GM12878 (cell line): ENCODE measurements around the gene CEP135. TPM values are rescaled to one million over a fixed set of nuclear protein-coding genes. Genes with fewer than 3 reads are reported as not detected.

ENCODE experiments used
- ATAC-seq: fragments of 200-7000 bp; cut with Tn5 transposase; 3 replicates; pipeline ENCODE4 v1.9.1; 2020; ENCODE audit warnings: mild to moderate bottlenecking, moderate library complexity
- BruUV-seq: library from RNA; stranded (reverse); fragments of 400-500 nt; replicated peaks from 2 replicates; lab custom pipeline; 2021; lab: Mats Ljungman, UMichigan
- CTCF ChIA-PET: fragments of 300-600 bp; sonication (Branson Sonifier 250); formaldehyde crosslinking; extraction: SDS; loops from one replicate; lab custom pipeline; 2021; ENCODE audit warnings: inconsistent platforms; lab: Yijun Ruan, JAX
- POLR2A ChIA-PET: fragments of 350-600 bp; formaldehyde crosslinking; extraction: SDS; loops from one replicate; lab custom pipeline; 2021; ENCODE audit warnings: inconsistent platforms; lab: Charles Lee
- RAD21 ChIA-PET: fragments of 300-600 bp; sonication (Branson Sonifier 250); formaldehyde crosslinking; loops from one replicate; lab custom pipeline; 2023; ENCODE audit warnings: antibody characterized with exemption; ENCODE audit not compliant: unreplicated experiment; lab: Charles Lee
- SMC1A ChIA-PET: fragments of 300-600 bp; sonication (Branson Sonifier 250); formaldehyde crosslinking; loops from one replicate; lab custom pipeline; 2023; ENCODE audit not compliant: unreplicated experiment, uncharacterized antibody; lab: Charles Lee
- DNase-seq: peaks from one replicate; pipeline ENCODE4 v3.0.0-alpha.2; 2011; ENCODE audit warnings: low read depth, low spot score
- FAIRE-seq: peaks from 3 replicates; lab custom pipeline; 2011; peaks lifted over from hg19 to GRCh38; lab: Jason Lieb, UNC
- H2AFZ ChIP-seq: 2 replicates; pipeline ENCODE4 v1.6.0; 2011; ENCODE audit warnings: low read depth, low read length, control low read depth; ENCODE audit not compliant: control insufficient read depth
- H3K27ac ChIP-seq: 2 replicates; pipeline ENCODE4 v1.5.1; 2011; ENCODE audit warnings: control low read depth; ENCODE audit not compliant: control insufficient read depth, insufficient read depth
- H3K27me3 ChIP-seq, 2 experiments: replicated peaks in 1 of 2; 2 replicates each; pipeline versions ENCODE4 v1.6.0 to v1.6.1; 2011; ENCODE audit warnings: low read length in 1 of 2; ENCODE audit not compliant: control insufficient read depth in 2 of 2, insufficient read depth in 2 of 2
- H3K36me3 ChIP-seq, 2 experiments: 2 replicates each; pipeline ENCODE4 v1.5.1; 2011; ENCODE audit warnings: low read length in 1 of 2; ENCODE audit not compliant: control insufficient read depth in 2 of 2, insufficient read depth in 2 of 2
- H3K4me1 ChIP-seq: 2 replicates; pipeline ENCODE4 v1.6.1; 2011; ENCODE audit warnings: mild to moderate bottlenecking, low read length, moderate library complexity, mixed read lengths; ENCODE audit not compliant: control insufficient read depth, insufficient read depth
- H3K4me2 ChIP-seq: 2 replicates; pipeline ENCODE4 v1.6.0; 2011; ENCODE audit warnings: control low read depth; ENCODE audit not compliant: control insufficient read depth, insufficient read depth
- H3K4me3 ChIP-seq: fragments of 200-600 bp; sonication (generic); 2 replicates; pipeline ENCODE4 v1.5.1; 2016
- H3K79me2 ChIP-seq: 2 replicates; pipeline ENCODE4 v1.6.0; 2011; ENCODE audit warnings: low read length; ENCODE audit not compliant: control insufficient read depth, insufficient read depth
- H3K9ac ChIP-seq: 2 replicates; pipeline ENCODE4 v1.8.0; 2011; ENCODE audit warnings: low read length, control low read depth, mixed read lengths; ENCODE audit not compliant: control insufficient read depth, insufficient read depth
- H3K9me3 ChIP-seq: replicated peaks from 3 replicates; pipeline ENCODE4 v1.5.1; 2011; ENCODE audit warnings: mild to moderate bottlenecking, low read length; ENCODE audit not compliant: control insufficient read depth, insufficient read depth
- H4K20me1 ChIP-seq: 2 replicates; pipeline ENCODE4 v1.6.0; 2011; ENCODE audit not compliant: control insufficient read depth, insufficient read depth
- BCL11A ChIP-seq: IDR thresholded peaks from 2 replicates; pipeline ENCODE4 v1.6.1; 2011; ENCODE audit warnings: low read depth, low read length
- BHLHE40 ChIP-seq, 2 experiments: fragments of 450-650 bp in 1 of 2; IDR thresholded peaks; 2 replicates each; pipeline ENCODE4 v1.6.1; 2011 to 2017; ENCODE audit warnings: low read depth in 2 of 2, borderline replicate concordance in 1 of 2, improper control_type of control experiment in 1 of 2, low read length in 1 of 2, mild to moderate bottlenecking in 1 of 2
- CBFB ChIP-seq: IDR thresholded peaks from 2 replicates; pipeline ENCODE4 v1.6.1; 2016; ENCODE audit warnings: antibody characterized with exemption, low read depth
- E2F4 ChIP-seq: IDR thresholded peaks from 2 replicates; pipeline ENCODE4 v1.6.1; 2012; ENCODE audit warnings: low read depth, low read length, improper control_type of control experiment
- FOXK2 ChIP-seq: fragments of 450-650 bp; IDR thresholded peaks from 2 replicates; pipeline ENCODE4 v1.6.1; 2017; ENCODE audit warnings: mild to moderate bottlenecking, moderate library complexity
- HCFC1 ChIP-seq: fragments of 150-350 bp; IDR thresholded peaks from 2 replicates; pipeline ENCODE4 v1.6.1; 2014; ENCODE audit warnings: low read length
- IKZF1 ChIP-seq: fragments of 450-650 bp; conservative IDR thresholded peaks from 2 replicates; pipeline ENCODE4 v1.6.1; 2017; ENCODE audit warnings: antibody characterized with exemption, mild to moderate bottlenecking
- IRF3 ChIP-seq: fragments of 450-650 bp; IDR thresholded peaks from 2 replicates; pipeline ENCODE4 v1.6.1; 2014; ENCODE audit warnings: mild to moderate bottlenecking
- KLF5 ChIP-seq: fragments of 450-650 bp; IDR thresholded peaks from 2 replicates; pipeline ENCODE4 v1.6.1; 2014; ENCODE audit warnings: mild to moderate bottlenecking; ENCODE audit not compliant: partially characterized antibody
- MYB ChIP-seq: fragments of 150-350 bp; IDR thresholded peaks from 2 replicates; pipeline ENCODE4 v1.6.1; 2014; ENCODE audit warnings: mild to moderate bottlenecking, low read depth, low read length, borderline replicate concordance
- PML ChIP-seq: IDR thresholded peaks from 2 replicates; pipeline ENCODE4 v1.6.1; 2012; ENCODE audit warnings: low read length, inconsistent platforms
- RCOR1 ChIP-seq: conservative IDR thresholded peaks from 2 replicates; pipeline ENCODE4 v1.6.1; 2012; ENCODE audit warnings: low read depth, low read length, improper control_type of control experiment
- STAT1 ChIP-seq: fragments of 450-650 bp; conservative IDR thresholded peaks from 2 replicates; pipeline ENCODE4 v1.6.1; 2014; ENCODE audit warnings: antibody characterized with exemption, mild to moderate bottlenecking
- TAF1 ChIP-seq: IDR thresholded peaks from 2 replicates; pipeline ENCODE4 v1.6.1; 2011; ENCODE audit warnings: mild to moderate bottlenecking, low read depth, low read length, borderline replicate concordance
- TCF7 ChIP-seq: IDR thresholded peaks from 2 replicates; pipeline ENCODE4 v1.6.1; 2014; ENCODE audit warnings: antibody characterized with exemption, borderline replicate concordance
- USF2 ChIP-seq: IDR thresholded peaks from 2 replicates; pipeline ENCODE4 v1.6.1; 2011; ENCODE audit warnings: low read depth, low read length, improper control_type of control experiment, borderline replicate concordance
- ZBTB33 ChIP-seq: fragments of 450-650 bp; IDR thresholded peaks from 2 replicates; pipeline ENCODE4 v1.6.1; 2017; ENCODE audit warnings: mild to moderate bottlenecking
- WGBS: methylation state at CpG from one replicate; pipeline ENCODE4 v1.1.6; 2016; ENCODE audit warnings: low lambda C conversion rate; ENCODE audit not compliant: insufficient replicate concordance, insufficient coverage; ENCODE audit errors: missing lambda C conversion rate; 5-methylcytosine and 5-hydroxymethylcytosine counted together
- in situ Hi-C: fragments of 300-500 bp; cut with MboI; formaldehyde crosslinking; loops from 9 replicates; pipeline ENCODE4 v1.14.3; 2018; ENCODE audit warnings: mixed read lengths
- intact Hi-C: fragments of 100-400 bp; cut with micrococcal nuclease; formaldehyde crosslinking; loops from one replicate; pipeline ENCODE4 v1.14.2; 2022; ENCODE audit not compliant: unreplicated experiment
- polyA plus RNA-seq, 11 experiments: library from polyadenylated mRNA; depleted of rRNA in 4 of 11; unstranded in 6 of 11; stranded (reverse) in 5 of 11; fragments of >200 nt; fragmentation: Nextera tagmentation in 4 of 11; fragmentation: Illumina TruSeq in 1 of 11; extraction: Ambion mirVana in 4 of 11; extraction: Trizol in 1 of 11; gene quantifications; 1 replicate in 1 of 11; 2 replicates in 10 of 11; pipeline versions ENCODE4 v1.2.1 to v1.2.3, GENCODE V29; 2011 to 2016; ENCODE audit warnings: inconsistent platforms in 2 of 11, missing spikeins in 2 of 11, low read depth in 1 of 11
- total RNA-seq, 4 experiments: library from RNA; depleted of rRNA in 3 of 4; stranded (reverse); fragments of >200 nt in 3 of 4; fragmentation: Illumina TruSeq in 1 of 4; extraction: Trizol in 1 of 4; gene quantifications; 2 replicates each; pipeline versions ENCODE4 v1.2.1 to v1.2.3, GENCODE V29; 2013 to 2021

The CEP135 gene
- total and polyA plus RNA-seq, 10 of the 15 experiments (the other 5 are each of a cell fraction or from before 2014, with no cell fraction given): 2.9 to 13.6 (median 10.1) TPM

- no peak for TF ChIP-seq KLF5
- no peak for TF ChIP-seq TCF7
- TF ChIP-seq STAT1: no peak
- no peak for TF ChIP-seq MYB
- TF ChIP-seq, all 136 proteins: peak for 0
Observed at GRCh38 chr4:55941881-55942396, 6.8 kb upstream of the CEP135 start (continued).

GRCh38 chr4:55947254-55947882 lies 1.4 kb upstream of the CEP135 start:
- RAD21 ChIA-PET: interaction anchor here (1.1 to 4.6 kb wide), 17 partner anchors 13 to 541 kb away, joined by 3 to 72 read pairs (median 6); partner anchors contain the start of genes AASDH and PPAT
- Histone ChIP-seq H2AFZ (peak overlapping the region; percentile 91), H3K27ac (peak overlapping the region; percentile 95), H3K36me3 (no peaks in the 10 kb centered on the region), H3K27me3 (no peaks in the 10 kb centered on the region), H3K4me3 (peak overlapping the region; percentile 76), H3K9ac (peak overlapping the region; percentile 82), H3K4me1 (no peaks in the 10 kb centered on the region), H4K20me1 (no peaks in the 10 kb centered on the region), H3K4me2 (peak overlapping the region; percentile 97), H3K9me3 (no peaks in the 10 kb centered on the region), H3K79me2 (peaks cover 26% of the 10 kb centered on the region)
- peak; percentile 69 for FAIRE-seq
- SMC1A ChIA-PET: interaction anchor here (0.6 to 3.1 kb wide), 26 partner anchors 9 to 489 kb away, joined by 3 to 21 read pairs (median 4); partner anchors contain the start of genes EXOC1, PAICS and PPAT
- intact Hi-C loops: loop anchor here (5.0 kb wide), 3 partner anchors 45 to 1030 kb away; partner anchors contain the start of genes AASDH, NOA1 and POLR2B
- WGBS: 0% methylated on average over 6 of the region's 6 CpGs
- DNase-seq: peak; percentile 73
- CTCF ChIA-PET: interaction anchor here (0.6 to 3.6 kb wide), 27 partner anchors 9 to 603 kb away, joined by 3 to 49 read pairs (median 5); partner anchors contain the start of genes AASDH and SRD5A3
- POLR2A ChIA-PET: interaction anchor here (0.9 to 1.5 kb wide), 7 partner anchors 26 to 490 kb away, joined by 3 to 4 read pairs (median 3); partner anchors contain the start of gene PPAT
- peak; percentile 42 for ATAC-seq
- BruUV-seq: no TSS peak
- in situ Hi-C loops: loop anchor here (5.0 to 10.0 kb wide), 2 partner anchors 100 to 347 kb away; a partner anchor contains a TSS
- no peak for TF ChIP-seq IRF3
- peak; percentile 71 for TF ChIP-seq IKZF1
- TF ChIP-seq TAF1: no peak
- no peak for TF ChIP-seq BCL11A
- no peak for TF ChIP-seq E2F4
- TF ChIP-seq FOXK2: no peak
- no peak for TF ChIP-seq HCFC1
- TF ChIP-seq BHLHE40 (IDR thresholded peaks at IDR 0.05; ENCODE audit: borderline replicate concordance in 1 of 2, low read depth in 2 of 2, low read length in 1 of 2): 0 out of 4 replicates have a peak, but pooled peaks of 1 of the 2 experiments have one; percentile 9
- TF ChIP-seq PML: peak; percentile 55; the same call in 1 of the 2 replicates
- no peak for TF ChIP-seq RCOR1
- no peak for TF ChIP-seq ZBTB33
- no peak for TF ChIP-seq USF2
- TF ChIP-seq CBFB: no peak
